ENCODE results near the gene BROX. TPM values are rescaled to one million over a fixed set of nuclear protein-coding genes. Genes with fewer than 3 reads are reported as not detected.
"Not testable (repeated sequence)": the region's sequence is repeated elsewhere in the genome, so short reads cannot be mapped to it uniquely, and the experiment has no call there.

The BROX gene, protein sequence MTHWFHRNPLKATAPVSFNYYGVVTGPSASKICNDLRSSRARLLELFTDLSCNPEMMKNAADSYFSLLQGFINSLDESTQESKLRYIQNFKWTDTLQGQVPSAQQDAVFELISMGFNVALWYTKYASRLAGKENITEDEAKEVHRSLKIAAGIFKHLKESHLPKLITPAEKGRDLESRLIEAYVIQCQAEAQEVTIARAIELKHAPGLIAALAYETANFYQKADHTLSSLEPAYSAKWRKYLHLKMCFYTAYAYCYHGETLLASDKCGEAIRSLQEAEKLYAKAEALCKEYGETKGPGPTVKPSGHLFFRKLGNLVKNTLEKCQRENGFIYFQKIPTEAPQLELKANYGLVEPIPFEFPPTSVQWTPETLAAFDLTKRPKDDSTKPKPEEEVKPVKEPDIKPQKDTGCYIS
- 10 to 100 TPM; 37.3 to 41.3 TPM for total RNA-seq
- 20.8 TPM for polyA plus RNA-seq (ENCODE audit: insufficient read depth, low read depth, low replicate concordance)
- long read RNA-seq, donor 1, partial matches to known transcripts, result 5 of 6 reads
- long read RNA-seq, donor 1, other reads (novel, unspliced or antisense), result 0 of 6 reads
- long read RNA-seq, donor 2, full-length matches to known transcripts, result 1 of 1 reads
- long read RNA-seq, donor 2, partial matches to known transcripts, result 0 of 1 reads
- long read RNA-seq, donor 2, other reads (novel, unspliced or antisense), result 0 of 1 reads

GRCh38 chr1:222712253-222713090, at the start of gene BROX, which contains the start of gene AIDA:
Gene BROX (plus strand): TSS chr1:222712564. CDS start chr1:222715700, 3,136 bp downstream.
Gene AIDA (minus strand): TSS chr1:222712491. CDS start chr1:222712317, 174 bp downstream.
- TF ChIP-seq, protein P1, sequence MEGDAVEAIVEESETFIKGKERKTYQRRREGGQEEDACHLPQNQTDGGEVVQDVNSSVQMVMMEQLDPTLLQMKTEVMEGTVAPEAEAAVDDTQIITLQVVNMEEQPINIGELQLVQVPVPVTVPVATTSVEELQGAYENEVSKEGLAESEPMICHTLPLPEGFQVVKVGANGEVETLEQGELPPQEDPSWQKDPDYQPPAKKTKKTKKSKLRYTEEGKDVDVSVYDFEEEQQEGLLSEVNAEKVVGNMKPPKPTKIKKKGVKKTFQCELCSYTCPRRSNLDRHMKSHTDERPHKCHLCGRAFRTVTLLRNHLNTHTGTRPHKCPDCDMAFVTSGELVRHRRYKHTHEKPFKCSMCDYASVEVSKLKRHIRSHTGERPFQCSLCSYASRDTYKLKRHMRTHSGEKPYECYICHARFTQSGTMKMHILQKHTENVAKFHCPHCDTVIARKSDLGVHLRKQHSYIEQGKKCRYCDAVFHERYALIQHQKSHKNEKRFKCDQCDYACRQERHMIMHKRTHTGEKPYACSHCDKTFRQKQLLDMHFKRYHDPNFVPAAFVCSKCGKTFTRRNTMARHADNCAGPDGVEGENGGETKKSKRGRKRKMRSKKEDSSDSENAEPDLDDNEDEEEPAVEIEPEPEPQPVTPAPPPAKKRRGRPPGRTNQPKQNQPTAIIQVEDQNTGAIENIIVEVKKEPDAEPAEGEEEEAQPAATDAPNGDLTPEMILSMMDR (IDR thresholded peaks at IDR 0.05), result no peak
- no peak for TF ChIP-seq POLR2A (IDR thresholded peaks at IDR 0.05)
- Histone ChIP-seq H3K4me1 (peaks cover 17% of the 10 kb centered on the region), H3K4me3 (peak within 1 kb of the TSS; percentile 77 to 84), H3K9me3 (no peaks in the 10 kb centered on the region), H3K27ac (peak within 1 kb of the TSS; percentile 83 to 96), H3K27me3 (no peaks in the 10 kb centered on the region), H3K36me3 (ENCODE audit: low read depth, missing control alignments) (no peaks in the 10 kb centered on the region)
- intact Hi-C loops (cut with DNase I; ENCODE audit: low total_unique reads), result no loop called here
- DNase-seq, result peak; percentile 95
- 0 to 2% methylated on average over 20 to 47 of the region's 62 CpGs for WGBS, 2 donors

GRCh38 chr1:222663431-222663934, 48.9 kb upstream of the BROX start:
- H3K4me3 ChIP-seq, result no peak overlapping the region
- H3K27ac ChIP-seq, result no peak overlapping the region
- TF ChIP-seq, protein P1 (IDR thresholded peaks at IDR 0.05), result no peak
- TF ChIP-seq POLR2A (IDR thresholded peaks at IDR 0.05), result no peak
- no peaks in the 10 kb centered on the region for H3K4me1 ChIP-seq
- H3K36me3 ChIP-seq (ENCODE audit: low read depth, missing control alignments), result no peaks in the 10 kb centered on the region
- intact Hi-C loops (cut with DNase I; ENCODE audit: low total_unique reads), result no loop called here
- 89 to 96% methylated on average over 4 of the region's 4 CpGs for WGBS, 2 donors
- DNase-seq, result no peak
- no peaks in the 10 kb centered on the region for H3K9me3 ChIP-seq
- no peaks in the 10 kb centered on the region for H3K27me3 ChIP-seq

DNA sequence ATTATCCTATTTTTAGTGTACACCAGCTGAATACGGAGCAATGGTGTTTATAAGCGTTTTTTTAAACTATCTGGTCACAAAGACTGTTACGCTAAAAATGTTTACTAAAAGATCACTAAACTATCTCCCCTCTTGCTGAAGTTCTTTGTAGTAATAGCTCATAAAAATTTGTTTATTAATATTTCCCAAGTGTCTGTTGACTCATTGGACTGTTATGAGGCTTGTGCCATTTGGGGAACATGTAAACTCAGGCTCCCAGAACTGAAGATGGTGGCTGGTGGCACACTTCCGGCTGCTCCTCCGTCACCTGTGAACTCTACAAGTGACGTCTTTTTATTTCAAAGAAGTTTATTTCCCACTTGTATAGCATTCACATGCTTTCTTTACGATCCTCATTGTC, 46.4 kb upstream of the BROX start:
- TF ChIP-seq POLR2A (IDR thresholded peaks at IDR 0.05), result no peak
- TF ChIP-seq, protein P1 (IDR thresholded peaks at IDR 0.05), result no peak

DNA sequence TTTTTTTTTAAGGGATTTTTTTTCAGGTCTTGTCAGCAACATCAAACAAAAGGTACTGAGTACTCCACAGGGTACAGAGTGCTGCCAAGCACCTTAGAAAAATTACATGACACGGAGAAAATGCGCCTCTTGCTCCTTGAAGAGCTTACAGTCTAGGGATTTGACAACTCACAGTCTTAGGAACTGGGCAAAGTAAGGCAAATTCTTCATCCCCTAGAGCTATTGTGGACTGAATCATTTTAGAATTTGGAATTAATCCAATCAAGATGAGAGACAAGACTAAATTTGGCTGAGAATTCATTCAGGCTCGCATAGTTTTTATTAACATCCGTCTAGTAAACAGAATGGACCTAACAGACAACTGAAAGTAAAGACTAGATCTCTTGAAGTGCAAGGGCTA, 44.2 kb upstream of the BROX start:
- intact Hi-C loops (cut with DNase I; ENCODE audit: low total_unique reads); H3K36me3 ChIP-seq (ENCODE audit: low read depth, missing control alignments); H3K27ac ChIP-seq; H3K4me1 ChIP-seq; H3K9me3 ChIP-seq; DNase-seq; H3K4me3 ChIP-seq; H3K27me3 ChIP-seq: not testable (repeated sequence)
- 100% methylated on average over 2 of the region's 4 CpGs; no CpG with 5 or more reads in 1 of the 2 donors for WGBS, 2 donors

More for the DNA sequence above, 46.4 kb upstream of the BROX start:
- no peaks in the 10 kb centered on the region for H3K36me3 ChIP-seq (ENCODE audit: low read depth, missing control alignments)
- no peaks in the 10 kb centered on the region for H3K9me3 ChIP-seq
- intact Hi-C loops (cut with DNase I; ENCODE audit: low total_unique reads), result no loop called here
- DNase-seq, result no peak
- H3K4me1 ChIP-seq, result no peaks in the 10 kb centered on the region
- no peak overlapping the region for H3K4me3 ChIP-seq
- no peak overlapping the region for H3K27ac ChIP-seq
- WGBS, 2 donors, result 90 to 93% methylated on average over 7 of the region's 7 CpGs
- no peaks in the 10 kb centered on the region for H3K27me3 ChIP-seq

DNA sequence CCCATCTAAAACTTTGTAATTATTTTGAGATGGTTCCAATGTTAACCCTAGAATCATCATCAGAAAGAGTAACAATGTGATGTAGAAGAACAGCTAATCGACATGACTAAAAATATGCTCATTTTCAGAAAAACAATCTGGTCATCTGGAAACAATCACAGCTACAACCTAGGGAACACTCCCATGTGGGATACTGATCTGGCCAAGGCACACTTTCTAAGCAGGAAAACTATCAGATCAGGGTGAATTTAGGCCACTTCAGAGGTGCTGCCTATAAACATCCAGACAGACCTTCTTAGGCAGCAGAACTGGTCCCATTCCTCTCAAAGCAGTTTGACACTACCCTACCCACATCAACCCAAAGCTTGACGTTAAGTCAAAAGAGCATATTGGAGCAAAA, 43.3 kb upstream of the BROX start:
- H3K27ac ChIP-seq, result not testable (repeated sequence)
- WGBS, 2 donors, result 100% methylated on average over 1 of the region's 2 CpGs; no CpG with 5 or more reads in 1 of the 2 donors

More for the DNA sequence above, 43.3 kb upstream of the BROX start:
- H3K27me3 ChIP-seq; intact Hi-C loops (cut with DNase I; ENCODE audit: low total_unique reads); H3K9me3 ChIP-seq; DNase-seq; H3K36me3 ChIP-seq (ENCODE audit: low read depth, missing control alignments); H3K4me3 ChIP-seq; H3K4me1 ChIP-seq: not testable (repeated sequence)

Data from testis (tissue), 5 donors.